ENCODE measurements around the gene PCED1B. TPM values are rescaled to one million over a fixed set of nuclear protein-coding genes. Genes with fewer than 3 reads are reported as not detected.

Gene PCED1B
- total and polyA plus RNA-seq, 2 experiments from 2014 or later, result 3.6 to 6.6 TPM

GRCh38 chr12:47164116-47164515 is 84.7 kb downstream of the PCED1B start:
- TF ChIP-seq, protein P1, sequence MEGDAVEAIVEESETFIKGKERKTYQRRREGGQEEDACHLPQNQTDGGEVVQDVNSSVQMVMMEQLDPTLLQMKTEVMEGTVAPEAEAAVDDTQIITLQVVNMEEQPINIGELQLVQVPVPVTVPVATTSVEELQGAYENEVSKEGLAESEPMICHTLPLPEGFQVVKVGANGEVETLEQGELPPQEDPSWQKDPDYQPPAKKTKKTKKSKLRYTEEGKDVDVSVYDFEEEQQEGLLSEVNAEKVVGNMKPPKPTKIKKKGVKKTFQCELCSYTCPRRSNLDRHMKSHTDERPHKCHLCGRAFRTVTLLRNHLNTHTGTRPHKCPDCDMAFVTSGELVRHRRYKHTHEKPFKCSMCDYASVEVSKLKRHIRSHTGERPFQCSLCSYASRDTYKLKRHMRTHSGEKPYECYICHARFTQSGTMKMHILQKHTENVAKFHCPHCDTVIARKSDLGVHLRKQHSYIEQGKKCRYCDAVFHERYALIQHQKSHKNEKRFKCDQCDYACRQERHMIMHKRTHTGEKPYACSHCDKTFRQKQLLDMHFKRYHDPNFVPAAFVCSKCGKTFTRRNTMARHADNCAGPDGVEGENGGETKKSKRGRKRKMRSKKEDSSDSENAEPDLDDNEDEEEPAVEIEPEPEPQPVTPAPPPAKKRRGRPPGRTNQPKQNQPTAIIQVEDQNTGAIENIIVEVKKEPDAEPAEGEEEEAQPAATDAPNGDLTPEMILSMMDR (IDR thresholded peaks at IDR 0.05; ENCODE audit: poor library complexity), result no peak
- TF ChIP-seq EZH2 (IDR thresholded peaks at IDR 0.05; ENCODE audit: borderline replicate concordance), result no peak
- TF ChIP-seq EZH2phosphoT487 (IDR thresholded peaks at IDR 0.05; ENCODE audit: low read depth, severe bottlenecking, unreplicated experiment), result no peak
- H3K4me2 ChIP-seq, result no peak overlapping the region
- no peak for DNase-seq (ENCODE audit: low spot score)
- no peaks in the 10 kb centered on the region for H3K27me3 ChIP-seq
- H3K4me1 ChIP-seq (ENCODE audit: insufficient read depth), result peaks cover 12% of the 10 kb centered on the region
- H3K27ac ChIP-seq, result peak overlapping the region; percentile 6
- no peaks in the 10 kb centered on the region for H4K20me1 ChIP-seq (ENCODE audit: insufficient read depth, poor library complexity, severe bottlenecking)
- no peaks in the 10 kb centered on the region for H3K79me2 ChIP-seq
- H3K36me3 ChIP-seq (replicated peaks; ENCODE audit: insufficient read depth, low read depth), result no peaks in the 10 kb centered on the region
- no peaks in the 10 kb centered on the region for H3K9me3 ChIP-seq (ENCODE audit: low read depth)
- H3K4me3 ChIP-seq, result no peak overlapping the region
- no peaks in the 10 kb centered on the region for H3K9me2 ChIP-seq (replicated peaks; ENCODE audit: insufficient read depth)
- H2AFZ ChIP-seq, result no peak overlapping the region

- H3K4me1 ChIP-seq (ENCODE audit: insufficient read depth), result peaks cover 12% of the 10 kb centered on the region
- no peaks in the 10 kb centered on the region for H3K27me3 ChIP-seq
- no peaks in the 10 kb centered on the region for H3K9me3 ChIP-seq (ENCODE audit: low read depth)
- H3K27ac ChIP-seq, result peak overlapping the region; percentile 6
- no peak overlapping the region for H3K4me3 ChIP-seq
- TF ChIP-seq EZH2 (IDR thresholded peaks at IDR 0.05; ENCODE audit: borderline replicate concordance) (no peak), EZH2phosphoT487 (IDR thresholded peaks at IDR 0.05; ENCODE audit: low read depth, severe bottlenecking, unreplicated experiment) (no peak)
- TF ChIP-seq, protein P1 (IDR thresholded peaks at IDR 0.05; ENCODE audit: poor library complexity), result peak; percentile 12
- no peaks in the 10 kb centered on the region for H3K36me3 ChIP-seq (replicated peaks; ENCODE audit: insufficient read depth, low read depth)
- no peak overlapping the region for H2AFZ ChIP-seq
- H3K79me2 ChIP-seq, result no peaks in the 10 kb centered on the region
- H3K4me2 ChIP-seq, result no peak overlapping the region
- H3K9me2 ChIP-seq (replicated peaks; ENCODE audit: insufficient read depth), result no peaks in the 10 kb centered on the region
- H4K20me1 ChIP-seq (ENCODE audit: insufficient read depth, poor library complexity, severe bottlenecking), result no peaks in the 10 kb centered on the region
- DNase-seq (ENCODE audit: low spot score), result no peak
- WGBS (ENCODE audit: low lambda C conversion rate, missing lambda C conversion rate), result 86% methylated on average over 2 of the region's 2 CpGs
Observed at GRCh38 chr12:47164724-47165439, 85.5 kb downstream of the PCED1B start.

DNA sequence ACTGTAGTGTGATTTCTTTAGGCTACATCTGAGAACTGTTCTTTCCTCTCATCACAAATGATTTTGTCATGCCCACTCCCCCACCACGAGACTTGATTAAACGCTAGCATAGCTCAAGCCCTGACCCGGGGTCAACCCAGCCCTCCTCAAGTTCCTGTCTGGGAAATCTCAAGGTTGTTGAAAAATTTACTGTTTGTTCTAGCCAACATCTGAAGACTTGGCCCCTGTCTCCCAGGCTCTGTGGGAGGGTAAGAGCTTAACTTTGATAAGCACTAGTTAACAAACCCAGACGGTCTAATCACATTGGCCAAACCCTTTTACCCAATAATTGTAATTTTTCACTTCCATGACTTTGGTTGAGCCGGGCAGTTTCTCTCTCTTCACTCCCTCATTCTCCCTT is 86.5 kb downstream of the PCED1B start:
- no peaks in the 10 kb centered on the region for H4K20me1 ChIP-seq (ENCODE audit: insufficient read depth, poor library complexity, severe bottlenecking)
- WGBS (ENCODE audit: low lambda C conversion rate, missing lambda C conversion rate), result 8% methylated on average over 5 of the region's 5 CpGs
- no peak overlapping the region for H3K27ac ChIP-seq
- H3K27me3 ChIP-seq, result no peaks in the 10 kb centered on the region
- H3K4me1 ChIP-seq (ENCODE audit: insufficient read depth), result peaks cover 12% of the 10 kb centered on the region
- DNase-seq (ENCODE audit: low spot score), result no peak
- H3K79me2 ChIP-seq, result no peaks in the 10 kb centered on the region
- H3K9me3 ChIP-seq (ENCODE audit: low read depth), result no peaks in the 10 kb centered on the region
- peak overlapping the region; percentile 25 for H3K4me2 ChIP-seq
- no peak overlapping the region for H3K4me3 ChIP-seq
- no peaks in the 10 kb centered on the region for H3K9me2 ChIP-seq (replicated peaks; ENCODE audit: insufficient read depth)
- peak overlapping the region; percentile 4 for H2AFZ ChIP-seq
- TF ChIP-seq EZH2 (IDR thresholded peaks at IDR 0.05; ENCODE audit: borderline replicate concordance) (no peak), EZH2phosphoT487 (IDR thresholded peaks at IDR 0.05; ENCODE audit: low read depth, severe bottlenecking, unreplicated experiment) (no peak)
- TF ChIP-seq, protein P1 (IDR thresholded peaks at IDR 0.05; ENCODE audit: poor library complexity), result no peak
- H3K36me3 ChIP-seq (replicated peaks; ENCODE audit: insufficient read depth, low read depth), result no peaks in the 10 kb centered on the region
